GM23338 (cell line): Measurements from ENCODE around the gene VSIG10L. TPM values are rescaled to one million over a fixed set of nuclear protein-coding genes. Genes with fewer than 3 reads are reported as not detected.

Experiments used
- ATAC-seq: fragments of 200-7000 bp; cut with Tn5 transposase; 3 replicates; pipeline ENCODE4 v1.9.1; 2020
- DNase-seq: peaks from one replicate; pipeline ENCODE4 v3.0.0-alpha.2; 2015; ENCODE audit warnings: low spot score
- H2AFZ ChIP-seq: fragments of 200-600 bp; sonication (generic); 2 replicates; pipeline ENCODE4 v1.8.0; 2016; ENCODE audit warnings: antibody characterized with exemption, mild to moderate bottlenecking, moderate library complexity
- H3F3A ChIP-seq: fragments of 200-600 bp; sonication (generic); replicated peaks from 2 replicates; pipeline ENCODE4 v1.8.0; 2017; ENCODE audit warnings: antibody characterized with exemption, mixed run types, low read depth
- H3K27ac ChIP-seq: fragments of 200-600 bp; sonication (generic); 2 replicates; pipeline ENCODE4 v1.6.1; 2016; ENCODE audit warnings: low read depth
- H3K27me3 ChIP-seq: fragments of 200-600 bp; sonication (generic); 2 replicates; pipeline ENCODE4 v1.8.0; 2016; ENCODE audit warnings: mild to moderate bottlenecking, mixed run types, moderate library complexity; ENCODE audit not compliant: insufficient read depth
- H3K36me3 ChIP-seq: fragments of 200-600 bp; sonication (generic); 2 replicates; pipeline ENCODE4 v1.8.0; 2016; ENCODE audit warnings: mild to moderate bottlenecking; ENCODE audit not compliant: insufficient read depth
- H3K4me1 ChIP-seq: fragments of 200-600 bp; sonication (generic); 2 replicates; pipeline ENCODE4 v1.8.0; 2016; ENCODE audit warnings: mild to moderate bottlenecking, moderate library complexity; ENCODE audit not compliant: insufficient read depth
- H3K4me2 ChIP-seq: fragments of 200-600 bp; sonication (generic); 2 replicates; pipeline ENCODE4 v1.7.1; 2017; ENCODE audit warnings: mixed run types
- H3K4me3 ChIP-seq: fragments of 200-600 bp; sonication (generic); 2 replicates; pipeline ENCODE4 v1.6.1; 2016; ENCODE audit warnings: mixed run types
- H3K79me2 ChIP-seq: fragments of 200-600 bp; sonication (generic); replicated peaks from 2 replicates; pipeline ENCODE4 v1.8.0; 2017; ENCODE audit warnings: mild to moderate bottlenecking; ENCODE audit not compliant: insufficient read depth
- H3K9me2 ChIP-seq: fragments of 200-600 bp; sonication (generic); 2 replicates; pipeline ENCODE4 v1.8.0; 2017; ENCODE audit not compliant: insufficient read depth
- H4K20me1 ChIP-seq: fragments of 200-600 bp; sonication (generic); replicated peaks from 2 replicates; pipeline ENCODE4 v1.8.0; 2017; ENCODE audit warnings: mild to moderate bottlenecking; ENCODE audit not compliant: insufficient read depth
- H3K27ac Mint-ChIP-seq: 2 replicates; pipeline ENCODE4 v1.8.0; 2020; ENCODE audit warnings: inconsistent platforms, mild to moderate bottlenecking, moderate library complexity, mixed read lengths
- H3K27me3 Mint-ChIP-seq: 3 replicates; pipeline ENCODE4 v1.8.0; 2022; ENCODE audit warnings: low read depth, mild to moderate bottlenecking, moderate library complexity, mixed read lengths, inconsistent platforms; ENCODE audit not compliant: insufficient read depth, poor library complexity
- H3K36me3 Mint-ChIP-seq: 3 replicates; pipeline ENCODE4 v1.8.0; 2021; ENCODE audit warnings: low read depth, mild to moderate bottlenecking, inconsistent platforms, moderate library complexity, mixed read lengths
- H3K4me1 Mint-ChIP-seq: 3 replicates; pipeline ENCODE4 v1.8.0; 2020; ENCODE audit warnings: mild to moderate bottlenecking, inconsistent platforms, mixed read lengths
- H3K4me3 Mint-ChIP-seq: 3 replicates; pipeline ENCODE4 v1.8.0; 2021; ENCODE audit warnings: moderate library complexity, mild to moderate bottlenecking, inconsistent platforms, mixed read lengths
- H3K9me3 Mint-ChIP-seq: 3 replicates; pipeline ENCODE4 v1.8.0; 2020; ENCODE audit warnings: moderate library complexity, mild to moderate bottlenecking, inconsistent platforms, mixed read lengths
- CREB1 ChIP-seq: fragments of 250-450 bp; sonication (Bioruptor Pico); IDR thresholded peaks from 2 replicates; pipeline ENCODE4 v1.5.0; 2020; ENCODE audit warnings: low read depth, mild to moderate bottlenecking, moderate library complexity
- EZH2 ChIP-seq: fragments of 200-600 bp; sonication (generic); IDR thresholded peaks from one replicate; pipeline ENCODE4 v1.8.0; 2017; ENCODE audit warnings: antibody characterized with exemption, mild to moderate bottlenecking, low read depth; ENCODE audit not compliant: unreplicated experiment
- EZH2phosphoT487 ChIP-seq: fragments of 200-600 bp; sonication (generic); IDR thresholded peaks from one replicate; pipeline ENCODE4 v1.8.1; 2018; ENCODE audit warnings: antibody characterized with exemption; ENCODE audit not compliant: unreplicated experiment
- JUNB ChIP-seq: IDR thresholded peaks from one replicate; pipeline ENCODE4 v1.6.1; 2016; ENCODE audit warnings: antibody characterized with exemption; ENCODE audit not compliant: unreplicated experiment
- ZNF114 ChIP-seq: fragments of 250-450 bp; sonication (Bioruptor Pico); IDR thresholded peaks from 2 replicates; pipeline ENCODE4 v1.5.0; 2020; ENCODE audit warnings: mild to moderate bottlenecking, moderate library complexity
- ZNF331 ChIP-seq: fragments of 250-450 bp; sonication (Bioruptor Pico); IDR thresholded peaks from 2 replicates; pipeline ENCODE4 v1.5.0; 2020; ENCODE audit warnings: low read depth, mild to moderate bottlenecking, moderate library complexity
- polyA plus RNA-seq: library from polyadenylated mRNA; unstranded; fragments of >200 nt; fragmentation: Nextera tagmentation; extraction: Ambion mirVana; gene quantifications from 2 replicates; pipeline ENCODE4 v1.2.1, GENCODE V29; 2016
- total RNA-seq: library from RNA; depleted of rRNA; stranded (reverse); fragments of >200 nt; shearing (Covaris generic); gene quantifications from 2 replicates; pipeline ENCODE4 v1.2.3, GENCODE V29; 2014
- TF ChIP-seq, protein P1 (sequence below): IDR thresholded peaks from one replicate; pipeline ENCODE4 v1.6.1; 2018; ENCODE audit warnings: antibody characterized with exemption; ENCODE audit not compliant: unreplicated experiment

Gene VSIG10L
- total and polyA plus RNA-seq, 2 experiments from 2014 or later: 9.6 to 10.4 TPM

DNA sequence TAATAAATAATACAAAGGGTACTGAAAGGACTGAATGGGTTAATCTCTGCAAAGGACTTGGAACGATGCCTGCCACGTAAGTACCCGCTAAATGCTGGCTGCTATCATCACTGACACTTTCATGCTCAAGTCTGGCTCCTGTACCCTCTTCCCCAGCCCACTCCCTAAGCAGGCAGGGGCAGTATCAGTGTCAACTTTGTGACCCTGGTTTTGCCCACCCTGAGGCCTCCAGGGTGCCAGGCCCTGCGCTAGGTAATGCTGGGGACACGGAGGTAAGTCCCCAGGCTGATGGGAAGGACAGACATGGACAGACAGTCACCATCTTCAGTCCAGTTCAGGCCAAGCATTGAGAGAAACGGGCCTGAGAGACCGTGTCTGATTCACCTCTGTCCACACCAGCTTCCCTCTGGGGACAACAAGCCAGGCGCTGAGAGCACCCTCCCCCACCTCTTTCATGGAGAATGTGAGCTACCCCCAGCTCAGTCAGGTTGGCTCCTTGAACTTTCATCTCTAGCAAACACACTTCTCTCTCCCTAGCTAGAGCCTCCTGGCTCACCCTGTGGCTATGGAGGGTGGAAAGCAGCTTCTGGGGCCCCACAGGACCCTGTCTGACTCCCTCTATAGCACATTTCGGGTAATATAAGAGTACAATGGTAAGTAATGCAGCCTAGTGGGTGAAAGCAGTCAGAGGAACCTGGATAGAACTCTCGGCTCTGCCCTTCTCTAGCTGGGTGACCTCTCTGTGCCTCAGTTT, 23.4 kb upstream of the VSIG10L start:
- Histone ChIP-seq H3K4me3 (peak overlapping the region; percentile 81), H2AFZ (peak overlapping the region; percentile 94; the same call in 1 of the 2 replicates), H3K27ac (0 out of 2 replicates have a peak overlapping the region, but pooled peaks have one; percentile 24), H3K9me2 (no peaks in the 10 kb centered on the region), H3K27me3 (no peaks in the 10 kb centered on the region), H3K4me1 (peaks cover 15% of the 10 kb centered on the region; the same call in 1 of the 2 replicates), H3F3A (no peaks in the 10 kb centered on the region; the same call in 1 of the 2 replicates), H3K4me2 (peak overlapping the region; percentile 98), H3K36me3 (no peaks in the 10 kb centered on the region), H3K79me2 (0 out of 2 replicates have a peak, but pooled peaks cover 4% of the 10 kb centered on the region), H4K20me1 (no peaks in the 10 kb centered on the region)
- TF ChIP-seq EZH2: no peak
- no peak for TF ChIP-seq CREB1 (CRISPR knock-in tag)
- TF ChIP-seq JUNB: no peak
- no peak for TF ChIP-seq ZNF331
- TF ChIP-seq EZH2phosphoT487: no peak
- no peak for TF ChIP-seq ZNF114
- Mint-ChIP-seq H3K36me3 (no peaks in the 10 kb centered on the region; the same call in 2 of the 3 replicates), H3K4me3 (peak overlapping the region; percentile 99), H3K4me1 (peaks cover 25% of the 10 kb centered on the region), H3K27me3 (peaks cover 15% of the 10 kb centered on the region), H3K27ac (peak overlapping the region; percentile 87), H3K9me3 (no peaks in the 10 kb centered on the region; the same call in 2 of the 3 replicates)
- peak; percentile 39 for DNase-seq
- ATAC-seq: no peak

DNA sequence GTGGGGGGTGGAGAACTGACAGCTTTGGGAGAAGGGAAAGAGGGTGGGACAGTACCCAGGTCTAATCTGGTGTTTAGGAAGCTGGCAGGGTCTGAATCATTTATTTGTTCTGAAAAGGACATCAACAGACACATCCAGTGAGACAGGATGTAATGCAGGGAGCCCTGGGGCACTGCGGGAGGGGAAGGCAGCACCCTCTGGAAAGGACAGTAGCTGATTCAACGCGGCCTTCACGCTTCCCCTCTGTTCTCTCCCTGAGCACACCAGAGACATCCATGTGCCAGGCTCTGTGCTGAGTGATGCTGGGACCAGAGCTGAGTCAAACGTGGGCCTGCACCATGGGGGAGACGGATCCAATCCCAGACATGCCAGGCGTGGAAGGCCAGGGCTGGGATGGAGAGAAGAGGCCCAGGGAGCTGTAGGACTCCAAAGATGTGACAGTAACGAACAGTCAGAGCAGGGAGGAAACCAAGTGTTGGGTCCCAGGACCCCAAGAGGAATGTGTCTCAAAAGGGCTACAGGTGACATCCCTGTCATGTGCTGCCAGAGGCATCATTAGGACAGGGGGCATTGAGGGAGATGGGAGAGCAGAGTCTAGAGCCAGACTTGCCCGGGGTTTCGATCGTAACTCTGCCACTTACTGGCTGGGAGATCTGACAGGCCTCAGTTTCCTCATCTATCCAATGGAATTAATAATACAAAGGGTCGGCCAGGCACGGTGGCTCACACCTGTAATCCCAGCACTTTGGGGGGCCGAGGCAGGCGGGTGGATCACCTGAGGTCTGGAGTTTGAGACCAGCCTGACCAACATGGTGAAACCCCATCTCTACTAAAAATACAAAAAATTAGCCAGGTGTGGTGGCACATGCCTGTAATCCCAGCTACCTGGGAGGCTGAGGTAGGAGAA, 22.5 kb upstream of the VSIG10L start:
- Histone ChIP-seq H3K79me2 (0 out of 2 replicates have a peak, but pooled peaks cover 4% of the 10 kb centered on the region), H4K20me1 (no peaks in the 10 kb centered on the region), H3K27me3 (no peaks in the 10 kb centered on the region), H3K4me2 (no peak overlapping the region), H3K36me3 (no peaks in the 10 kb centered on the region), H3K9me2 (no peaks in the 10 kb centered on the region), H3K4me1 (peaks cover 15% of the 10 kb centered on the region; the same call in 1 of the 2 replicates), H3K4me3 (no peak overlapping the region), H3K27ac (no peak overlapping the region), H3F3A (no peaks in the 10 kb centered on the region; the same call in 1 of the 2 replicates), H2AFZ (no peak overlapping the region)
- no peak for ATAC-seq
- H3K9me3 Mint-ChIP-seq: no peaks in the 10 kb centered on the region
- DNase-seq: no peak
- H3K27ac Mint-ChIP-seq: no peak overlapping the region
- H3K4me3 Mint-ChIP-seq: peak overlapping the region; percentile 21
- H3K36me3 Mint-ChIP-seq: no peaks in the 10 kb centered on the region; the same call in 2 of the 3 replicates
- H3K4me1 Mint-ChIP-seq: peaks cover 25% of the 10 kb centered on the region
- TF ChIP-seq, protein P1, sequence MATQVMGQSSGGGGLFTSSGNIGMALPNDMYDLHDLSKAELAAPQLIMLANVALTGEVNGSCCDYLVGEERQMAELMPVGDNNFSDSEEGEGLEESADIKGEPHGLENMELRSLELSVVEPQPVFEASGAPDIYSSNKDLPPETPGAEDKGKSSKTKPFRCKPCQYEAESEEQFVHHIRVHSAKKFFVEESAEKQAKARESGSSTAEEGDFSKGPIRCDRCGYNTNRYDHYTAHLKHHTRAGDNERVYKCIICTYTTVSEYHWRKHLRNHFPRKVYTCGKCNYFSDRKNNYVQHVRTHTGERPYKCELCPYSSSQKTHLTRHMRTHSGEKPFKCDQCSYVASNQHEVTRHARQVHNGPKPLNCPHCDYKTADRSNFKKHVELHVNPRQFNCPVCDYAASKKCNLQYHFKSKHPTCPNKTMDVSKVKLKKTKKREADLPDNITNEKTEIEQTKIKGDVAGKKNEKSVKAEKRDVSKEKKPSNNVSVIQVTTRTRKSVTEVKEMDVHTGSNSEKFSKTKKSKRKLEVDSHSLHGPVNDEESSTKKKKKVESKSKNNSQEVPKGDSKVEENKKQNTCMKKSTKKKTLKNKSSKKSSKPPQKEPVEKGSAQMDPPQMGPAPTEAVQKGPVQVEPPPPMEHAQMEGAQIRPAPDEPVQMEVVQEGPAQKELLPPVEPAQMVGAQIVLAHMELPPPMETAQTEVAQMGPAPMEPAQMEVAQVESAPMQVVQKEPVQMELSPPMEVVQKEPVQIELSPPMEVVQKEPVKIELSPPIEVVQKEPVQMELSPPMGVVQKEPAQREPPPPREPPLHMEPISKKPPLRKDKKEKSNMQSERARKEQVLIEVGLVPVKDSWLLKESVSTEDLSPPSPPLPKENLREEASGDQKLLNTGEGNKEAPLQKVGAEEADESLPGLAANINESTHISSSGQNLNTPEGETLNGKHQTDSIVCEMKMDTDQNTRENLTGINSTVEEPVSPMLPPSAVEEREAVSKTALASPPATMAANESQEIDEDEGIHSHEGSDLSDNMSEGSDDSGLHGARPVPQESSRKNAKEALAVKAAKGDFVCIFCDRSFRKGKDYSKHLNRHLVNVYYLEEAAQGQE: no peak
- TF ChIP-seq EZH2phosphoT487 (no peak), ZNF331 (no peak)
- peaks cover 15% of the 10 kb centered on the region for H3K27me3 Mint-ChIP-seq
